DMS153 (cell line): ENCODE results near the gene SPINK2.

Experiments used
- DNase-seq: peaks from one replicate; lab custom pipeline; 2025; lab: John Stamatoyannopoulos, UW

SPINK2 gene

DNA sequence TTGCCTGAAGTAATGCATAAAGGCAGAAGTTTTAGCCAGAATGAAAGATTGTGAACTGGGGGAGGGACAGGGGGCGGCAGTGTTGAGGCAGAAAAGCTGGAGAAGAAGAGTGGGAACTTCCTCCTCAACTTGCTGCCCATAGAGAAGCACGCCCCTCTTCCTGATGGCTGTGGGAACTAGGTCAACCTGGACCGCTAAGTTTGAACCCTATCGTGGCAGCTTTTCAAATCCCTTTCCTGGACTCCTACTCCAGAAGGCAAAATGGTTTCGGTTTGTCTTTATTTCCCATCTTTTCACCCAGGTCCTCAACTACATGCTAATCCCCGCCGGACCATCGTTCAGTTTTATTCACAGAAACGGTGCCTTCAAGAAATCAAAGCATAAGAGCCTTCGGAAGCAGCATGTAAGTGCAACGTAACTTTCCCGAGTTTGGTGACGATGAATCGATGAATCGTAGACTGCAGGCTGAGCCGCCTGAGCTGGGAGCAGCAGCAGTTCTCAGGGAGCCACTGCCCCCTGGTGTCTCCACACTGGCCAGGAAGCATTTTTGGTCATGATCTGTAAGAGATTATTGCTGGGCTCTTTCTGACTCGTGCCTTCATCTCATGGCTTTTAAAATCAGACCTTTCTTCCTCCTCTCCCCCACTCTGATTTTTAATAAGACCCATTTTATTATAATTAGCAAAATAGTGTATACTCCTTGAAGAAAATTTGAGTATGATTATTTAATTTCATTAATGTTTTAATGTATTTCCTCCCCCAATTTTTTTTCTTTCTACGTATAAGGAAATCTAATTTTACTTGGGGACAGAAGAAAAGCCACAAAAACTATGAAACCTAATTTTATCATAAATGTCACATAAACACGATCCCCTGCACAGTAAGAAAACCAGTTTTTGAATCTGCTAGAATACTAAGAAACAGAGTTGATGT is 21.4 kb downstream of the SPINK2 start:
- peak; percentile 51 for DNase-seq

GRCh38 chr4:56799161-56799759 is 22.2 kb downstream of the SPINK2 start:
- DNase-seq = no peak

GRCh38 chr4:56796211-56796610 is 25.3 kb downstream of the SPINK2 start:
- no peak for DNase-seq

GRCh38 chr4:56791316-56791715 is 30.2 kb downstream of the SPINK2 start:
- DNase-seq = no peak

DNA sequence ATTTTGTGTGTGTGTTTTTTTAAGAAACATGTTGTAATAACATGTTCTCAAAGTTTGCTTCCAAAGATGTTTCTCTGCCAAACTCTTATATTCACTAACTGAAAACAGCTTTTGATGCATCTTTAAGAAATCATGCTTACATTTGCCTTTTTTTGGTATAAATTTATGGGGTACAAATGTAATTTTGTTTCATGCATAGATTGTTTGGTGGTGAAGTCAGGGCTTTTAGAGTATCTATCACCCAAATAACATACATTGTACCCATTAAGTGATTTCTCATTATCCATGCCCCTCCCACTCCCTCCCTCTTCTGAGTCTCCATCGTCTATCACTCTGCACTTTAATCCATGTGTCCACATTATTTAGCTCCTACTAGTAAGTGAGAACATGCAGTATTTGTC is 30.8 kb downstream of the SPINK2 start:
- DNase-seq = no peak

DNA sequence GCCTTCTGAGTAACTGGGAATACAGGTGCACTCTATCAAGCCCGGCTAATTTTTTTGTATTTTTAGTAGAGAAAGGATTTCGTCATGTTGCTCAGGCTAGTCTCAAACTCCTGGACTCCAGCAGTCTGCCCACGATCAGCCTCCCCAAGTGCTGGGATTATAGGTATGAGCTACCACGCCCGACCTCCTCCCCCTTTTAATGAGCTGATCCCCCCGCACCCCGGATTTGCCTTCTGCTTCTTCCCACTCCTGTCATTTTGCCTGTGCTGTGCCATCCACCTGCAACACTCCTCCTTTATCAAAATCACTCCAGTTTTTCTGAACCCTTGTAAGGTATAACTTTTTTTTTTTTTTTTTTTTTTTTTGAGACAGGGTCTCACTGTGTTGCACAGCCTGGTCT is 33.4 kb downstream of the SPINK2 start:
- no peak for DNase-seq

DNA sequence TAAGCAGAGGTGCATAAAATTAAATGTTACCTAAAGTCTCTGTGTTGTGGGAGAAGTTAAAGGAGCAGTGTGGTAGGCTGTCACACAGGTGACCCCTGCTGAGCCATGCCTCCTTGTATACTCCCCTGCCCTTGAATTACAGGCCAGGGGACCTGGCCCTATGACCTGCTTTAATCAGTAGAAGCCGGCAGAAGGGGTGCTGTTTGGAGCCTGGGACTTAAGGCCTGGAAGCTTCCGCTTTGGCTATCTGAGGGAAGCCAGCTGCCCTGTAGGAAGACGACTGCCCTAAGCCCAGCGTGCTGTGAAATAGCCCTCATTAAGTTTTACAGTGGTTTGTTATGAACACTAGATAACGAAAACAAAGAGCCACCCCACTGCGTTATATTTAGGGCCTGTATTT is 34.1 kb downstream of the SPINK2 start:
- no peak for DNase-seq

- DNase-seq = no peak
Measured at GRCh38 chr4:56786955-56787354, 34.5 kb downstream of the SPINK2 start.

- DNase-seq = no peak
Measured at GRCh38 chr4:56783986-56784385, 37.5 kb downstream of the SPINK2 start.

DNA sequence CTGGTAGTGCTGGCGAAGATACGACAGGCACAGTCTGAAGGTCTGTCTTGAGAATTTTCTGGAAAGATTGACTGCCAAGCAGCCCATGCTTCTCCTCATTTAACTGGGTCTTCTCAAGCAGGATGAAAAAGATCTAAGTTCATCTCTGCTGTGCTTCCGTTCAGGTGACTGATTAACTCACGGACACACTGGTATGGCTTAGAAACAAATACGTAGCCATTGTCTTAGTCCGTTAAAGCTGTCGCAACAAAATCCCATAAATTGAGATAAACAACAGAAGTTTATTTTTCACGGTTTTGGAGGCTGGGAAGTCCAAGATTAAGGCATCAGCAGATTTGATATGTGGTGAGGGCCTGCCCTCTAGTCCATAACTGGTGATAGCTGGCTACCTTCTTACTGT is 39.5 kb downstream of the SPINK2 start:
- no peak for DNase-seq

GRCh38 chr4:56773346-56773745 is 48.2 kb downstream of the SPINK2 start:
- no peak for DNase-seq

DNA sequence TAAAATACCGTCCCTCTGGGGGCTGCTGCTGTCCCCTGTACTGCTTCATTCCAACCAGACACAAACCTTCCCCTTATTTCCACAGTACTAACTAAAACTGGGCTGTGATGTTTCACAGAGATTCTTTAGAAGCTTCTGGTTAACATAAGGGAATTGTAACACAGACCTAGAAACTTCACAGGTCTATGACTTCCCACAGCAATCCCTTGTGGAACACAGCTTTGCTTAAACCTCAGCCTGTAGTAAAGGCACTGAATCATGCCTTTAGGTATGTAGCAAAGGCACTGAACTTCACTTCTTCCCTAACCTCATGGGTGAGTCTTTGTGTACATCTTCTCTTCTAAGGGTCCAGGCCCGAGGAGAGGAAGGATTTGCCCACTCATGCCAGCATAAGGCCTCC is 49.4 kb downstream of the SPINK2 start:
- DNase-seq = no peak

DNA sequence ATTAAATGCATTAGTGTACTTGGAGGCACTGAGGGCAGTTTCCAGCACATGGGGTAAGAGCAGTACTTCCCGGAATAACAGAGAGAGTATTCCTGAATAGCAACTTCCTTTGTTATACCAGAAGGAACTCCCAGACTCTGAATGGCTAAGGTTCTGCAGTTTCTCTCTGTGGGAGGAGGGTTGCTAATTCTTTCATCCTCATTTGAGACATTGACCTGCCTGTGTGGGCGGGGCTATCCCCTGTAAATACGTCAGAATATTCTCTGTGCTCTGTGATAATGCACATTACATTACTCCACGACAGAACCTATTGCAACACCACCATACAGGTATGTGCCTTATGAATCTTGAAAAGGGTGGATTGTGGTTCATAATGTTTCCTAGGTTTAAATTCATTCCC is 52.7 kb downstream of the SPINK2 start:
- no peak for DNase-seq

DNA sequence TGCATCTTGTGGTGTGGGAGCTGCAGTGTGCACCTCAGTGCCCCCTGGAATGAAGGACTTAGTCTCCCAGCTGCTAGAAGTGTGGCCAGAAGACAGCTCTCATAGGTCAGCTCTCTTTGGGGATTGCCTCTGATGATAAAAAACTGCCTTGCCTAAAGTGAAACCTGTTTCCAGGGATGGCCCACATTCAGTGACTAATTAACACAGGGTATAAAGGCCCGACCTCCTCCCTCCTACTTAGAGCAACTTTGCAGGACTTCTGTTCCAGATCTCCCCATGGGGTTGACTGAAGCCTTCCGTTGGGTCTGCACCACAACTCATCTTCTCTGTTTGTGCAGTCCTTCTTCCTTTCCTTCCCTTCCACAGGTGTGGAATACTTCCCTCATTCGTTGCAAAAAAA is 53.2 kb downstream of the SPINK2 start:
- no peak for DNase-seq

DNA sequence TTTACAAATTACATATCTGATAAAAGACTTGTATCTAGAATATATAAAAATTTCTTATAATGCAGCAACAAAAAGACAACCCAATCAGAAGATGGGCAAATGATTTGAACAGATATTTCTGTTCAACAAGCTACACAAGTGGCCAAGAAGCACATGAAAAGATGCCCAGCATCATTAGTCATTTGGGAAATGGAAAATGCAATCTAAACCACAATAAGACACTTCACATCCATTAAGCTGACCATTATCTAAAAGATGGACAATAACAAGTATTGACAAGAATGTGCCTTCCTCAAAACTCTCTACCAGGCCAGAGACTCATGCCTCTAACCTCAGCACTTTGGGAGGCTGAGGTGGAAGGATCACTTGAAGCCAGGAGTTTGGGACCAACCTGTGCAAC is 53.9 kb downstream of the SPINK2 start:
- DNase-seq = no peak

GRCh38 chr4:56764775-56765174 is 56.7 kb downstream of the SPINK2 start:
- DNase-seq = no peak

- DNase-seq = no peak
Measured at GRCh38 chr4:56764223-56764622, 57.3 kb downstream of the SPINK2 start.

DNA sequence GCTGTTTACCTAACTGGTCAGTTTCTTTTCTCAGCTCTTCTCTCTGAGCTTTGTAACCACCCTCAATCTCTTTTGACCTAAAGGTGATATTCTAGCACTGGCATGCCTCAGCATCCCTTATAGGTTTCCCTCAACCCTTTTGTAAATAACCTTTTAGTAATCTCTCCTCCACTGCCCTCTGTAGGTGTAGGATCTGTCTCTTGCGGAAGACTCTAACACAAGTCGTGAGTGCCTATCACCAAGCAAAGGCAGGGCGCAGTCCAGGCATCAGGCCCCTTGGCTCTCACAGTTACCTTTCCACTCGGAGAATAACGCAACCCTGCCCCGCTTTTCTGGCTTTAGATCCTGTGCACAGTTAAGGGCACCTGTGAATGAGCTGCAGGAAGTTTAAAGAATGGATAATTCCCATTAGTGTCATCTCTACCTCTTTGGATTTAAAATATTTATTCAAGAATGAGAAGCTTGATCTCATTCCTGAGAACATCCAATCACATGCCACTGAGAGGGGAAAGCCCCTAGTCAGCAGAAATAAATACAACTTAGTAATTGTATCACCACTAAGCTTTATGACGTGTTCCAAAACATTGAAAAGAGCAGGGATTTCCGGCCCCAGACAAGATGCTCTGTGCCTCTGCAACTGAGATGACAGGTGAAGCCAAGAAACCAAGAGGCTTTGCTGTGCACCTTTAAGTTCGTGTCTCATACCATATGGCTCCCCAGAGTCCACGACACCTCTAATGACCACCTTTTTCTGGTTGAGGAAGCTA is 58.8 kb downstream of the SPINK2 start:
- no peak for DNase-seq

- no peak for DNase-seq
Measured at GRCh38 chr4:56760183-56760582, 61.3 kb downstream of the SPINK2 start.
